ENCODE results near the gene TTC4.

DNA sequence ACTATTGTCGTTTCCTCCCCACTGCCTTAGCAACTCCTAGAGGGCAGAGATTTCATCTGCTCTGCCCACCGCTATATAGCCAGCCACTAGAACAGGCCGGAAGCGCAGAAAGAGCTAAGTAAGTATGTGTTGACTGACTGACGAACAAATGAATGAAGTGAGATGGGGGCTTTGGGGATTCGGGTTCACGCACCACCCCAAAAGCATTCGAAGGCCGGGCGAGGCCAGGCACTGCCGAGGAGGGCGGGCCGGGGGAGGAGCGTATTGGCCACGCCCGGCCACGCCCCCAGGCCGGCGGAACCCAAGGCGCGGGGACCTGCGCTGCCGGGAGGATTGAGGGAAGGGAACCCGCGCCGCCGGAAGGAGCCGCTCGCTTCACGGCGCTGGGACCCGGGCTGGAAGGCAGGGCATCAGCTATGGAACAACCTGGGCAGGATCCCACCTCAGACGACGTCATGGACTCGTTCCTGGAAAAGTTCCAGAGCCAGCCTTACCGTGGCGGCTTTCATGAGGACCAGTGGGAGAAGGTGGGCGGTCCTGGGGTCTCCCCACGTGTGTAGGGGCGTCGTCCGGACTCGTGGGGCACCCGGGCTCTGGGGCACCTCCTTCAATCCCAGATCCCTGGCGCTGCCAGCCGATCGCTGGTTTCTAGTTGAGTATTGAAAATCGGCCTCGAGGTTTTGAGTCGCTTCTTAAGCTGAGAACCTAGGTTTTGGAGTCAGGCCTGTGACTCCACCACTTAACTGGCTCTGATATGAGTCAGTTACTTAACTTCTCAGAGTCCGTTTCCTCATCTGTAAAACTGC lies at the start of gene TTC4:
- TF ChIP-seq, protein P1, sequence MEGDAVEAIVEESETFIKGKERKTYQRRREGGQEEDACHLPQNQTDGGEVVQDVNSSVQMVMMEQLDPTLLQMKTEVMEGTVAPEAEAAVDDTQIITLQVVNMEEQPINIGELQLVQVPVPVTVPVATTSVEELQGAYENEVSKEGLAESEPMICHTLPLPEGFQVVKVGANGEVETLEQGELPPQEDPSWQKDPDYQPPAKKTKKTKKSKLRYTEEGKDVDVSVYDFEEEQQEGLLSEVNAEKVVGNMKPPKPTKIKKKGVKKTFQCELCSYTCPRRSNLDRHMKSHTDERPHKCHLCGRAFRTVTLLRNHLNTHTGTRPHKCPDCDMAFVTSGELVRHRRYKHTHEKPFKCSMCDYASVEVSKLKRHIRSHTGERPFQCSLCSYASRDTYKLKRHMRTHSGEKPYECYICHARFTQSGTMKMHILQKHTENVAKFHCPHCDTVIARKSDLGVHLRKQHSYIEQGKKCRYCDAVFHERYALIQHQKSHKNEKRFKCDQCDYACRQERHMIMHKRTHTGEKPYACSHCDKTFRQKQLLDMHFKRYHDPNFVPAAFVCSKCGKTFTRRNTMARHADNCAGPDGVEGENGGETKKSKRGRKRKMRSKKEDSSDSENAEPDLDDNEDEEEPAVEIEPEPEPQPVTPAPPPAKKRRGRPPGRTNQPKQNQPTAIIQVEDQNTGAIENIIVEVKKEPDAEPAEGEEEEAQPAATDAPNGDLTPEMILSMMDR (IDR thresholded peaks at IDR 0.05; ENCODE audit: poor library complexity): no peak
- TF ChIP-seq EZH2 (IDR thresholded peaks at IDR 0.05; ENCODE audit: borderline replicate concordance) (no peak), EZH2phosphoT487 (IDR thresholded peaks at IDR 0.05; ENCODE audit: low read depth, severe bottlenecking, unreplicated experiment) (no peak)

Data from hepatocyte (in vitro differentiated cells).